GM19043 (cell line): ENCODE results near the gene CLPTM1.
"Not testable (repeated sequence)": the region's sequence is repeated elsewhere in the genome, so short reads cannot be mapped to it uniquely, and the experiment has no call there.

ENCODE experiments used
- ATAC-seq: cut with Tn5 transposase; IDR thresholded peaks from one replicate; pipeline ENCODE4 v1.9.1; 2021; ENCODE audit warnings: low read depth; ENCODE audit not compliant: unreplicated experiment

The CLPTM1 gene

GRCh38 chr19:44973982-44974735 is 19.0 kb downstream of the CLPTM1 start:
- no peak for ATAC-seq

GRCh38 chr19:44974857-44975256 is 19.7 kb downstream of the CLPTM1 start:
- ATAC-seq: no peak

DNA sequence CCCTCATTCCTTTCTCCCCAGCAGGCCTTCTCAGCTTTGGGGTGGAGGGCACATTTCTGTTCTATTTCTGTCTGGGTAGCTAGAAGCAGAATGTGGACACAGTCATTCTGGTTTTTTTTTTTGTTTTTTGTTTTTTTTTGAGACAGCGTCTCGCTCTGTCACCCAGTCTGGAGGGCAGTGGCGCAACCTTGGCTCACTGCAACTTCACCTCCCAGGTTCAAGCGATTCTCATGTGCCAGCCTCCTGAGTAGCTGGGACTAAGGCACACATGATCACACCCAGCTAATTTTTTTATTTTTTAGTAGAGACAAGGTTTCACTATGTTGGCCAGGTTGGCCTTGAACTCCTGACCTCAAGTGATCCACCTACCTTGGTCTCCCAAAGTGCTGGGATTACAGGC is 20.3 kb downstream of the CLPTM1 start:
- ATAC-seq: no peak

- ATAC-seq: no peak
Measured at GRCh38 chr19:44984005-44984404, 28.8 kb downstream of the CLPTM1 start.

DNA sequence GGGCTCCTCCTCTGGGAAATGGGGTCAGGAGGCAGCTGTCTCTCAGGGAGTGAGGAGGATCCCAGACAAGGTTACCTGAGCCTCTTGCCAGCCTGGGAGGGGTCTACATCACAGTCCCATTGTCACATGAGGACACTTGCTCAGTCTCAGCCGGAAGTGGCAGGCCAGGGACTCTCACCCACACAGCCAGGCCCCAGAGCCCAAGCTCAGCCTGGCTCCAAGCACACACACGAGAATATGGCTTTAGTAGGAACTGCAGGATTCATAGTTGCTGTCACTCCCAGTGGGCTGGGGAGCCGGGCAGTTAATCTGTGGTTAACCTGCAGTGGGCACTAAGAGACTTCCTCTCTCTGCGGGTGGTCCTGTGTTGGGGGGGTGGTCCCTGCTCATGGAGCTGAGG is 30.3 kb downstream of the CLPTM1 start:
- no peak for ATAC-seq

- no peak for ATAC-seq
Measured at GRCh38 chr19:44986389-44986788, 31.2 kb downstream of the CLPTM1 start.

- ATAC-seq: no peak
Measured at GRCh38 chr19:44987148-44987675, 32.0 kb downstream of the CLPTM1 start.

DNA sequence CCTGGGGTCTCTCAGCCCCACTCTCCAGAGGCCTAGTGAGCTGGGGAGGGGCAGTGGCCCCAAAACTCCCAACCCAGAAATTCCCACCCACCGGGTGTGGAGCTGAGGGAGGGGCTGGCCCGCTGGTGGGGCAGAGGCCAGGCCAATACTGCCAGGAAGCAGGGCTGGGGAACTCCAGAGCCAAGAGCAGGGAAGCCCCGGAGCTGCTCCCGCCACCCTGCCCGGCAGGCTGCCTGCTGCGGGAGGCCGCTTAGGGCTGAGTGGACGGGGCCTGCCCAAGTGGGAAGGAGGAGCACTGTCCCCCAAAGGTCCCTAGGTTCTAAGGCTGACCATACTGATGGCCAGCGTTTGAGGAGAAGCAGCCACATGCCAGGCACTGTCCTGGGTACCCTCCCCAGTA is 33.1 kb downstream of the CLPTM1 start:
- ATAC-seq: no peak

- no peak for ATAC-seq
Measured at GRCh38 chr19:44988896-44989556, 33.8 kb downstream of the CLPTM1 start.

DNA sequence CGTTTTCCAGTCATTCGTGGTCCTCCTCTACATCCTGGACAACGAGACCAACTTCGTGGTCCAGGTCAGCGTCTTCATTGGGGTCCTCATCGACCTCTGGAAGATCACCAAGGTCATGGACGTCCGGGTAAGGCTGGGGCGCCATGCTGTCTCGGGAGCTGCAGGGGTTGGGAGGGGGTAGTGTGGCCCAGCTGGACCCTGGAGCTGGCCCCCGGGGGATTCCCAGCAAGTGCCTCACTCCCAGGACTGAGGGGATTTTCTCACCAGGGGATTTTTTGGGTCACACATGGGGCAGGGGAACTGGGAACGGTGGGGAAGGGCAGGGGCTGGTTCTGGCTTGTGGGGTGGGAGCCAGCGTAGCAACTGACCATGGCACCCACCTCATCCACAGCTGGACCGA is 35.3 kb downstream of the CLPTM1 start:
- no peak for ATAC-seq

DNA sequence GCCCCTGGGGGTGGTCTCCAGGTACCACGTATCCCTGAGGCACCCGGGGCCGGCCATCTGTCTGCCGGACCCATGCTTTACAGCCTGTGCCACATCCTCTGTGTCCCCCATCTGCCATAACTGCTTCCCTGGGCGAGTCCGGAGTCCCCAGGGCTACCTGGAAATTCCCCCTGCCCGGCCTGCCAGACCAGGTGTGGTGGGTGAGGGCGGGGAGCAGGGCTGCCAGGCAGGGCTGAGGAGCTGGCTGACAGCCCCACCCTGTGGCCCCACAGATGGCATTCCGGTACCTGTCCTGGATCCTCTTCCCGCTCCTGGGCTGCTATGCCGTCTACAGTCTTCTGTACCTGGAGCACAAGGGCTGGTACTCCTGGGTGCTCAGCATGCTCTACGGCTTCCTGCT is 35.8 kb downstream of the CLPTM1 start:
- ATAC-seq: no peak

DNA sequence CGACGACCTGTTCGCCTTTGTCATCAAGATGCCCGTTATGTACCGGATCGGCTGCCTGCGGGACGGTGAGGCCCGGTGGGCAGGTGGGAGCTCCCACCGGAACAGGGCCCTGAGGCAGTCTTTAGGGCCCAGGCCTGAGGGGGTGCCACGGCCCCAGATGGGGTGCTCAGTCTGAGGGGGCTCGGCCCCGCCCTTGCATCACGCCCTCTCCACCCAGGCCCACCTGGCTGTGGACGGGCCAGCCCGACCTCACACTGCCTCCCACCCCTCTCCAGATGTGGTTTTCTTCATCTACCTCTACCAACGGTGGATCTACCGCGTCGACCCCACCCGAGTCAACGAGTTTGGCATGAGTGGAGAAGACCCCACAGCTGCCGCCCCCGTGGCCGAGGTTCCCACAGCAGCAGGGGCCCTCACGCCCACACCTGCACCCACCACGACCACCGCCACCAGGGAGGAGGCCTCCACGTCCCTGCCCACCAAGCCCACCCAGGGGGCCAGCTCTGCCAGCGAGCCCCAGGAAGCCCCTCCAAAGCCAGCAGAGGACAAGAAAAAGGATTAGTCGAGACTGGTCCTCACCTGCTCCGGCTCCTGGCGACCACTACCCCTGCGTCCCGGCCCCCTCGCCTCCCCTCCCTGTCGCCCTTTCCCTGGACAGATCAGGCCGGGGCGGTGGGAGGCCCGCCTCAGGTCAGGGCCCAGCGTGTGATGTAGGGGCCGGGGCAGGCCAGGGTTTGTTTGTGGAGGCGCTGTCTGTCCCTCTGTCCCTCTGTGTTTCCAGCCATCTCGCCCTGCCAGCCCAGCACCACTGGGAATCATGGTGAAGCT is 37.4 kb downstream of the CLPTM1 start:
- ATAC-seq: no peak

- no peak for ATAC-seq
Measured at GRCh38 chr19:44993526-44993925, 38.3 kb downstream of the CLPTM1 start.

DNA sequence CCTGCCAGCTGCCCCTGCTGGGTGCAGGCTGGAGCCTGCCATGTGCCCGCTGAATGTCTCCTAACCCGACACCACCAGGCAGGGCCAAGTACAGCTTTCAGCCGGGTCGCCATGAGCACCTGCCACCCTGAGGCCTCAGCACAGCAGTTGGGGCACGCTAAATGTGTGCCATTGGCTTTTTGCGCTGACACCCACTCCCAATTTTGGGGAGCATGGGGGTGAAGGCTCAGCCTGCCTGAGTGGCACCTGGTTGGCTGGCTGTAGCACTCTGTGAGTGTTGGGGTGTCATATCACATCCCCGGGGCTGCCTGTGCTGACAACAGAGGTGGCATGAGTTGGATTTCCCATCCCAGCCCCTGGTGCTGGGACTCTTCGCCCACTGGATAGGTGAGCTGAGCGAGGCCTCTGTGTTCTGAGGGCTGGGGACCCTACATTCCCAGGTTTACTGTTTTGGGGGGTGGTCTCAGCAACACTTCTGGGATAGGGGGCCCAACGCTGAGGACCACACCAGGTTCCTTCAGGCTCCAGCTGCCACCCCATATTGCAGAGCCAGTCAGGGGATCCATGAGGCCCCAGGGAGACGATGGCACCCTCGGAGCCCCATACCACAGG is 38.9 kb downstream of the CLPTM1 start:
- ATAC-seq: no peak

- ATAC-seq: no peak
Measured at GRCh38 chr19:44998025-44998424, 42.8 kb downstream of the CLPTM1 start.

DNA sequence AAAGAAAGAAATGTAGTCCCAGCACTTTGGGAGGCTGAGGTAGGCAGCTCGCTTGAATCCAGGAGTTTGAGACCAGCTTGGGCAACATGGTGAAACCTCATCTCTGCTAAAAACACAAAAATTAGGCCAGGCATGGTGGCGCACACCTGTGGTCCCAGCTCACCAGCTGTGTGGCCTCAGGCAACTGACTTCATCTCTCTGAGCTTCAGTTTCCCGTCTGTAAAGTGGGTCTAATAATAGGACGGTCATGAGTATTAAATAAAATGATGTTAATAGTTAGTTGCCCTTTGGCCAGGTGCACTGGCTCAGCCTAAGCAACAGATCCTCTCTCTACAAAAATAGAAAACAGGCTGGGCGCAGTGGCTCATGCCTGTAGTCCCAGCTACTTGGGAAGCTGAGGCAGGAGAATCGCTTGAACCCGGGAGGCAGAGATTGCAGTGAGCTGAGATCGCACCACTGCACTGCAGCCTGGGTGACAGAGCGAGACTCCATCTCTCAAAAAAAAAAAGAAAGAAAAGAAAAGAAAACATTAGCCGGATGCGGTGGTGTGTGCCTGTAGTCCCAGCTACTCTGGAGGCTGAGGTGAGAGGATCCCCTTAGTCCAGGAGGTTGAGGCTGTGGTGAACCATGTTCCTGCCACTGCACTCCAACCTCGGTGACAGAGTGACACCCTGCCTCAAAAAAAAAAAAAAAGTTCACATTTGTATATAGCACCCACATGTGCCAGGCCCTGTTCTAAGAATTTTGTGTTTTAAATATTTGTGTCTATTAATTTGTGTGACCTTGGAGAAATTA is 44.1 kb downstream of the CLPTM1 start:
- ATAC-seq: not testable (repeated sequence)

- not testable (repeated sequence) for ATAC-seq
Measured at GRCh38 chr19:45000665-45001064, 45.5 kb downstream of the CLPTM1 start.

DNA sequence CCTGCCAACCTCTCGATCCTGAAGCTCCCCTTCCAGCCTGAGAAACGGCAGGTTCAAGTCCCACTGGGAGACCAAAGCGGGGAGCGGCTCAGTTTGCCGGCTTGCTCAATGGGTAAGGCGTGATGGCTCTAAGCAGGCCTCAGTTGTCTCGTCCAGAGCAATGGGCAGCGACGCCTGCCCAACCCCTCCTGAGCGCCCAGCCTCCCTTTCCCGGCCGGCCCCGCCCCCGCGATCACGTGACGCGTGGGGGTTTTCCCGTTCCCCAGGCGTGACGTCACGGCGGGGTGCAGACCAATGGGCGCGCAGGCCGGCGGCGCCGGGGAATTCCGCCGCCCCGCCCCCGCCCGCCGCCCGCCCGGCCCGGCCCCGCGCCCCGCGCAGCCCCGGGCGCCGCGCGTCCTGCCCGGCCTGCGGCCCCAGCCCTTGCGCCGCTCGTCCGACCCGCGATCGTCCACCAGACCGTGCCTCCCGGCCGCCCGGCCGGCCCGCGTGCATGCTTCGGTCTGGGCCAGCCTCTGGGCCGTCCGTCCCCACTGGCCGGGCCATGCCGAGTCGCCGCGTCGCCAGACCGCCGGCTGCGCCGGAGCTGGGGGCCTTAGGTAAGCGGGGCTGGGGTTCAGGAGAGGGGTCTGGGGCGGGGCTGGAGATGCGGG is 46.0 kb downstream of the CLPTM1 start, which contains the start of gene RELB:
Gene RELB (plus strand): TSS at position 378 of the 653 bp plus-strand sequence. CDS start 116 bp downstream, at position 494.
- peak; percentile 42 for ATAC-seq

- no peak for ATAC-seq
Measured at GRCh38 chr19:45003485-45003884, 48.3 kb downstream of the CLPTM1 start.
